Esophagus muscularis mucosa (tissue), 4 donors: Measurements from ENCODE around the gene AUTS2. TPM values are rescaled to one million over a fixed set of nuclear protein-coding genes. Genes with fewer than 3 reads are reported as not detected.

ENCODE experiments used
- DNase-seq: peaks from one replicate; pipeline ENCODE4 v3.0.0-alpha.2; 2017; ENCODE audit errors: extremely low spot score
- H3K27ac ChIP-seq, 4 donors: fragments of 200-600 bp; sonication (generic); replicated peaks in 1 of 4; 1 replicate in 3 of 4; 2 replicates in 1 of 4; pipeline ENCODE4 v1.5.1; 2016 to 2019; ENCODE audit warnings: mild to moderate bottlenecking in 1 of 4
- H3K27me3 ChIP-seq, 4 donors: fragments of 200-600 bp; sonication (generic); one replicate each; pipeline versions ENCODE4 v1.5.1 to v1.6.0; 2016 to 2019
- H3K36me3 ChIP-seq, 4 donors: fragments of 200-600 bp; sonication (generic); one replicate each; pipeline ENCODE4 v1.5.1; 2016 to 2019
- H3K4me1 ChIP-seq, 4 donors: fragments of 200-600 bp; sonication (generic); one replicate each; pipeline ENCODE4 v1.5.1; 2016 to 2019
- H3K4me3 ChIP-seq, 4 donors: fragments of 200-600 bp; sonication (generic); 1 replicate in 2 of 4; 2 replicates in 2 of 4; pipeline ENCODE4 v1.5.1; 2016 to 2019; ENCODE audit warnings: mild to moderate bottlenecking in 4 of 4, moderate library complexity in 1 of 4
- H3K9me3 ChIP-seq, 4 donors: fragments of 200-600 bp; sonication (generic); 1 replicate in 3 of 4; 2 replicates in 1 of 4; pipeline ENCODE4 v1.5.1; 2016 to 2019
- EP300 ChIP-seq: sonication (generic); formaldehyde crosslinking; IDR thresholded peaks from one replicate; pipeline ENCODE4 v1.6.1; 2017; ENCODE audit warnings: antibody characterized with exemption
- POLR2A ChIP-seq: fragments of 450-650 bp; IDR thresholded peaks from one replicate; pipeline ENCODE4 v1.6.1; 2017; ENCODE audit warnings: antibody characterized with exemption, moderate library complexity, mild to moderate bottlenecking, low read depth
- POLR2AphosphoS5 ChIP-seq, 2 donors: sonication (generic); formaldehyde crosslinking; IDR thresholded peaks; one replicate each; pipeline ENCODE4 v1.6.1; 2017; ENCODE audit warnings: antibody characterized with exemption in 2 of 2
- WGBS: methylation state at CpG from one replicate; pipeline ENCODE4 v1.1.5; 2018; 5-methylcytosine and 5-hydroxymethylcytosine counted together
- intact Hi-C: fragments of 100-400 bp; cut with DNase I; formaldehyde crosslinking; loops from one replicate; pipeline ENCODE4 v1.15.1; 2023
- total RNA-seq, 4 donors: library from RNA; depleted of rRNA; stranded (reverse); fragments of >200 nt; gene quantifications; one replicate each; pipeline versions ENCODE4 v1.1.0 to v1.2.1, GENCODE V29; 2016
- TF ChIP-seq, protein P1 (sequence below), 3 experiments: fragments of 200-600 bp in 2 of 3; fragments of 450-650 bp in 1 of 3; sonication (generic) in 2 of 3; IDR thresholded peaks; one replicate each; pipeline ENCODE4 v1.5.1; 2017 to 2019; ENCODE audit warnings: antibody characterized with exemption in 3 of 3, mild to moderate bottlenecking in 2 of 3, moderate library complexity in 1 of 3

The AUTS2 gene
- total RNA-seq, 4 donors from 2014 or later: 18.5 to 44.9 (median 34.2) TPM

DNA sequence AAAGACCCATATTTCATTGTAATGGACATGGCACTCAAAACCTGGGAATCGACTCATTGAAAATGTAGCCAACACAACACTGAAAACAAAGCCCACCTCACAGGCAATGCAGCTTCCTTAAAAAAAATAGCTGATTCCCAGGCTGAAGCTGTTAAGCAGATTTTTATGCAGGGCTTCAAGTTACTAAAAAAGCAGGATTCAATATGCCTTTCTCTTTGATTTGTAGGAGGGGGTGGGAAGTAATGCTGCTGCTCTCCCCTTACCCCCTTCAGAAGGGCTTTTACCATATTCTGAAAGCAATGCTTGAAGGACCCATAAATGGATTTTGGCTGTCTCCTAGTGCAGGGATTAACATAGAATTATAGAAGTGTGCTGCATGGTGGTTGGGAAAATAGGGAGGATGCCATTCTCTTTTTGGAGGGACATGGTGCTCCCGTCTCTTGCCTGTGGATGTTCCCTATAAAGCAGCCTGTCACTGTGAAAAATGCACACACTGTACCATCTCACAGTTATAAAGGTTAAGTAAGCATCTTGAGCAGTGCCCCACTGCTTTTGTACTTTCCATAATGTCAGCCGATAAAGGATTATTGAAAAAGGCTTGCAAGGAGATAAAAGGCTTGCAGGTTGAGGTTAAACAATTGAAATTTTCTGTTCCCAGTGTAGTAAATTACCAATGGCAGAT is 262.8 kb downstream of the AUTS2 start:
- no peaks in the 10 kb centered on the region for H3K36me3 ChIP-seq
- TF ChIP-seq EP300: no peak
- no peak for TF ChIP-seq POLR2A
- TF ChIP-seq, protein P1, sequence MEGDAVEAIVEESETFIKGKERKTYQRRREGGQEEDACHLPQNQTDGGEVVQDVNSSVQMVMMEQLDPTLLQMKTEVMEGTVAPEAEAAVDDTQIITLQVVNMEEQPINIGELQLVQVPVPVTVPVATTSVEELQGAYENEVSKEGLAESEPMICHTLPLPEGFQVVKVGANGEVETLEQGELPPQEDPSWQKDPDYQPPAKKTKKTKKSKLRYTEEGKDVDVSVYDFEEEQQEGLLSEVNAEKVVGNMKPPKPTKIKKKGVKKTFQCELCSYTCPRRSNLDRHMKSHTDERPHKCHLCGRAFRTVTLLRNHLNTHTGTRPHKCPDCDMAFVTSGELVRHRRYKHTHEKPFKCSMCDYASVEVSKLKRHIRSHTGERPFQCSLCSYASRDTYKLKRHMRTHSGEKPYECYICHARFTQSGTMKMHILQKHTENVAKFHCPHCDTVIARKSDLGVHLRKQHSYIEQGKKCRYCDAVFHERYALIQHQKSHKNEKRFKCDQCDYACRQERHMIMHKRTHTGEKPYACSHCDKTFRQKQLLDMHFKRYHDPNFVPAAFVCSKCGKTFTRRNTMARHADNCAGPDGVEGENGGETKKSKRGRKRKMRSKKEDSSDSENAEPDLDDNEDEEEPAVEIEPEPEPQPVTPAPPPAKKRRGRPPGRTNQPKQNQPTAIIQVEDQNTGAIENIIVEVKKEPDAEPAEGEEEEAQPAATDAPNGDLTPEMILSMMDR (IDR thresholded peaks at IDR 0.05): no peak
- no peak for TF ChIP-seq POLR2AphosphoS5 (IDR thresholded peaks at IDR 0.05)
- H3K4me1 ChIP-seq: peaks cover 5 to 69% (median 48%) of the 10 kb centered on the region in 4 donors
- no peak overlapping the region for H3K4me3 ChIP-seq
- intact Hi-C loops: no loop called here
- H3K9me3 ChIP-seq: no peaks in the 10 kb centered on the region
- no peak for DNase-seq
- no peaks in the 10 kb centered on the region for H3K27me3 ChIP-seq
- WGBS: 74% methylated on average over 3 of the region's 3 CpGs
- H3K27ac ChIP-seq: peak overlapping the region in 1 of 4 donors; percentile 37

DNA sequence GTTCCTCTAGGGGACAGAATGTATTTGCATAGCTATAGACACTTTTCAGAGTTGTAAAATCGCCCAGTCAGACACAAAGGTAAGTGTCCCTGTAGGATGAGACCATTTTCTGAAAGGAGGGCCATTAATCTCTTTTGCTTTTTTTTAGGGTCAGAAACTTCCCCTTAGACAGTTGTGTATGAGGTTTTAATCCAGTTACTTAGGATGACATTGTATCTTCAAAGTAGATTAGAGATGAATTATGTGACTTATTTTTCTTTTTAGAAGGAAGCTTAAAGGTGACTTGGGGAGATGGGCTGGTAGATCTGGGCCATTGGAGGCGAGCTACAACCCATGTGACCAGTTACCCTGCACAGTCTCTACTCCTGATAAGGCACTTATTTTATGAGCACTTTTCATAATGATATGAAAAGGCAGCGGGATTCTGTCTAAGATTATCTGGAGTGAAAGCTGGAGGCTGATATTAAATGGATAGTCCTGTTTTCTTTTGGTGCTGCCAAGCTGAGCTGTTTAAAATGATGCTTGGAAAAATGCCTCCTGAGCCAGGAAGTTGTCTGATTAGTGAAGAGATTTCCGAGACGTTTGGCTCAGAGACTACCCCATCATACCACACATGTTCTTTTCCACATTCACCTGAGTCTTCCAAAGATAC is 264.3 kb downstream of the AUTS2 start:
- Histone ChIP-seq H3K4me3 (no peak overlapping the region), H3K4me1 (peaks cover 5 to 62% (median 45%) of the 10 kb centered on the region in 4 donors), H3K27ac (no peak overlapping the region), H3K36me3 (no peaks in the 10 kb centered on the region), H3K27me3 (no peaks in the 10 kb centered on the region), H3K9me3 (no peaks in the 10 kb centered on the region)
- TF ChIP-seq, protein P1 (IDR thresholded peaks at IDR 0.05): no peak
- TF ChIP-seq POLR2AphosphoS5 (IDR thresholded peaks at IDR 0.05): no peak
- no peak for TF ChIP-seq POLR2A
- no peak for TF ChIP-seq EP300
- 45% methylated on average over 5 of the region's 5 CpGs for WGBS
- intact Hi-C loops: no loop called here
- DNase-seq: no peak

DNA sequence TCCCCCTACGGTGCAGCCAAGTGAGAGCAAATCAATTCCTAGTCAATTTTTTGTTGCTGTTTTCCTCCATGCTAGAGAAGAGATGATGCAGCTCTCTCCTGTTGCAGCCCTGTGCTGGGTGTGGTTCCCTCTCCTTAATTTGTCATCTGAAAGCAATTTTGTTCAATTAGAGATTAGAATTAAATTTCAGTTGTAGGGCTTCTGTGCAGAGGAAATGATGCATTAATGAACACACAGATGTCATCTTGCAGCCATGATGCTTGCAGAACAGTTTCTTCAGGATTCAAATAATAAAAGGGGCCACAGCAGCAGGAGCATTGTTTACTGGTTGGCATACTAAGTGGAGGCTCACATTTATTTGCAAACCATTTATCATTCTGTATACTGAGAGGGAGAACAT is 266.0 kb downstream of the AUTS2 start:
- no peak for DNase-seq
- no peak overlapping the region for H3K4me3 ChIP-seq
- no peaks in the 10 kb centered on the region for H3K27me3 ChIP-seq
- no peak for TF ChIP-seq POLR2A
- TF ChIP-seq POLR2AphosphoS5 (IDR thresholded peaks at IDR 0.05): no peak
- TF ChIP-seq, protein P1 (IDR thresholded peaks at IDR 0.05): no peak
- TF ChIP-seq EP300: no peak
- H3K4me1 ChIP-seq: peaks cover 5 to 56% (median 40%) of the 10 kb centered on the region in 4 donors
- WGBS: 59% methylated on average over 1 of the region's 1 CpG
- no peaks in the 10 kb centered on the region for H3K9me3 ChIP-seq
- H3K36me3 ChIP-seq: no peaks in the 10 kb centered on the region
- H3K27ac ChIP-seq: no peak overlapping the region
- intact Hi-C loops: no loop called here

DNA sequence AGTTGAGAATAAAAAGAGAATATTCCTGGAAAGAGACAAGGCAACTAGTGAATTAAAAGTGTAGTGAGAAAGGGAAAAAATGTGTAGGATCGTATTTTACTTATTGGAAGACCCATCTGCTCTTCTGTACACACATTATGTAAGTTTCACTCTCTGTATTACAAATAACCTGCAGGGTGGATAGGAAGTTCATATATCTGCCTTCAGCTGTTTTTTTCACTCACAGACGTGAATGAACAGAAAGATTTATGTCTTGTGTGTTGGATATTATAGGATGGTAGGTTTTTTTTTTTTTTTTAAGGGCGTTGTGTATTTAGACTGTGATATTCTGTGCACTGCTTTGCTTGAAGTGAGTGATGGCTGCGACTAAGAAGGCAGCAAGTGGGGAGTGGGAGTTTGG is 266.5 kb downstream of the AUTS2 start:
- Histone ChIP-seq H3K9me3 (no peaks in the 10 kb centered on the region), H3K4me3 (no peak overlapping the region), H3K27ac (no peak overlapping the region), H3K4me1 (peaks cover 5 to 56% (median 40%) of the 10 kb centered on the region in 4 donors), H3K36me3 (no peaks in the 10 kb centered on the region), H3K27me3 (no peaks in the 10 kb centered on the region)
- TF ChIP-seq, protein P1 (IDR thresholded peaks at IDR 0.05): no peak
- TF ChIP-seq POLR2AphosphoS5 (IDR thresholded peaks at IDR 0.05) (no peak), POLR2A (no peak), EP300 (no peak)
- 70% methylated on average over 4 of the region's 4 CpGs for WGBS
- no peak for DNase-seq
- intact Hi-C loops: no loop called here
